Liver (tissue), 9 donors: ENCODE measurements around the gene INTS2. TPM values are rescaled to one million over a fixed set of nuclear protein-coding genes. Genes with fewer than 3 reads are reported as not detected.

Experiments used
- DNase-seq: peaks from one replicate; pipeline ENCODE4 v3.0.0-alpha.2; 2017; ENCODE audit warnings: low spot score
- H3K27ac ChIP-seq, 2 donors: one replicate each; pipeline ENCODE4 v1.7.0; 2013; ENCODE audit warnings: inconsistent platforms in 2 of 2, low read length in 2 of 2, control low read depth in 1 of 2, low read depth in 1 of 2, mild to moderate bottlenecking in 1 of 2
- H3K27me3 ChIP-seq, 4 donors: one replicate each; pipeline versions ENCODE4 v1.6.1 to v1.7.0; 2013; ENCODE audit warnings: low read length in 3 of 4, inconsistent platforms in 1 of 4, mild to moderate bottlenecking in 1 of 4, moderate library complexity in 1 of 4; ENCODE audit not compliant: control insufficient read depth in 4 of 4, insufficient read depth in 4 of 4
- H3K36me3 ChIP-seq, 4 donors: one replicate each; pipeline versions ENCODE4 v1.6.1 to v1.7.0; 2013; ENCODE audit warnings: low read length in 3 of 4, mild to moderate bottlenecking in 3 of 4, low read depth in 1 of 4, moderate library complexity in 1 of 4; ENCODE audit not compliant: control insufficient read depth in 4 of 4, insufficient read depth in 3 of 4
- H3K4me1 ChIP-seq, 4 donors: one replicate each; pipeline versions ENCODE4 v1.6.1 to v1.7.0; 2013; ENCODE audit warnings: low read length in 3 of 4, mild to moderate bottlenecking in 3 of 4, moderate library complexity in 1 of 4; ENCODE audit not compliant: control insufficient read depth in 4 of 4, insufficient read depth in 4 of 4
- H3K4me3 ChIP-seq, 3 donors: one replicate each; pipeline versions ENCODE4 v1.6.1 to v1.7.0; 2013; ENCODE audit warnings: low read length in 3 of 3, control low read depth in 1 of 3, low read depth in 1 of 3, mild to moderate bottlenecking in 1 of 3
- H3K9ac ChIP-seq, 2 donors: one replicate each; pipeline ENCODE4 v1.7.0; 2013; ENCODE audit warnings: low read length in 2 of 2, mild to moderate bottlenecking in 2 of 2, moderate library complexity in 2 of 2, control low read depth in 1 of 2, low read depth in 1 of 2
- H3K9me3 ChIP-seq, 4 donors: one replicate each; pipeline versions ENCODE4 v1.6.1 to v1.7.0; 2013; ENCODE audit warnings: low read length in 3 of 4; ENCODE audit not compliant: control insufficient read depth in 4 of 4
- EGR1 ChIP-seq, 2 donors: IDR thresholded peaks; 2 replicates each; pipeline ENCODE4 v1.6.1; 2016 to 2018; ENCODE audit warnings: antibody characterized with exemption in 2 of 2, low read depth in 2 of 2
- FOXA2 ChIP-seq: IDR thresholded peaks from 2 replicates; pipeline ENCODE4 v1.6.1; 2016; ENCODE audit warnings: antibody characterized with exemption
- HNF4G ChIP-seq: IDR thresholded peaks from 2 replicates; pipeline ENCODE4 v1.6.1; 2016; ENCODE audit warnings: antibody characterized with exemption
- JUND ChIP-seq, 2 donors: IDR thresholded peaks; 2 replicates each; pipeline ENCODE4 v1.6.1; 2016; ENCODE audit warnings: antibody characterized with exemption in 2 of 2
- NR2F2 ChIP-seq: IDR thresholded peaks from 2 replicates; pipeline ENCODE4 v1.6.1; 2016; ENCODE audit warnings: antibody characterized with exemption
- RAD21 ChIP-seq, 2 donors: IDR thresholded peaks; 2 replicates each; pipeline ENCODE4 v1.6.1; 2016; ENCODE audit warnings: antibody characterized with exemption in 2 of 2, mild to moderate bottlenecking in 2 of 2
- SP1 ChIP-seq: IDR thresholded peaks from 2 replicates; pipeline ENCODE4 v1.6.1; 2018; ENCODE audit warnings: antibody characterized with exemption, mild to moderate bottlenecking
- YY1 ChIP-seq: IDR thresholded peaks from 2 replicates; pipeline ENCODE4 v1.6.1; 2016; ENCODE audit warnings: antibody characterized with exemption, mild to moderate bottlenecking
- WGBS: extraction: QIAGEN DNeasy Blood & Tissue Kit; methylation state at CpG from one replicate; pipeline ENCODE4 v1.1.7; 2013; 5-methylcytosine and 5-hydroxymethylcytosine counted together
- polyA plus RNA-seq, 2 donors: library from polyadenylated mRNA; stranded (reverse) in 1 of 2; unstranded in 1 of 2; fragments of 200-250 nt in 1 of 2; fragments of >200 nt in 1 of 2; fragmentation: Nextera tagmentation in 1 of 2; extraction: Ambion mirVana in 1 of 2; gene quantifications; one replicate each; pipeline versions ENCODE4 v1.2.1 to v1.2.3, GENCODE V29; 2013 to 2015
- total RNA-seq, 2 donors: library from RNA; depleted of rRNA; stranded (reverse); fragments of >200 nt; gene quantifications; one replicate each; pipeline ENCODE4 v1.2.3, GENCODE V29; 2014
- TF ChIP-seq, protein P1 (sequence below): IDR thresholded peaks from 2 replicates; pipeline ENCODE4 v1.6.1; 2016; ENCODE audit warnings: antibody characterized with exemption
- TF ChIP-seq, protein P2 (sequence below): IDR thresholded peaks from 2 replicates; pipeline ENCODE4 v1.6.1; 2016; ENCODE audit warnings: antibody characterized with exemption, mild to moderate bottlenecking
- TF ChIP-seq, protein P3 (sequence below): IDR thresholded peaks from 2 replicates; pipeline ENCODE4 v1.6.1; 2016; ENCODE audit warnings: antibody characterized with exemption
- TF ChIP-seq, protein P4 (sequence below): fragments of 150-350 bp; IDR thresholded peaks from 2 replicates; pipeline ENCODE4 v1.5.1; 2017; ENCODE audit warnings: improper control_type of control experiment, low read depth, low read length; ENCODE audit not compliant: missing input control
- TF ChIP-seq, protein P5 (sequence below): IDR thresholded peaks from 2 replicates; pipeline ENCODE4 v1.6.1; 2016; ENCODE audit warnings: antibody characterized with exemption
- donor health status: healthy.
- donor health status: healthy.
- donor health status: healthy.
- donor health status: healthy.
- donor health status: healthy.

Gene INTS2
- total and polyA plus RNA-seq, 4 donors: 1.1 to 9.9 (median 5.7) TPM

DNA sequence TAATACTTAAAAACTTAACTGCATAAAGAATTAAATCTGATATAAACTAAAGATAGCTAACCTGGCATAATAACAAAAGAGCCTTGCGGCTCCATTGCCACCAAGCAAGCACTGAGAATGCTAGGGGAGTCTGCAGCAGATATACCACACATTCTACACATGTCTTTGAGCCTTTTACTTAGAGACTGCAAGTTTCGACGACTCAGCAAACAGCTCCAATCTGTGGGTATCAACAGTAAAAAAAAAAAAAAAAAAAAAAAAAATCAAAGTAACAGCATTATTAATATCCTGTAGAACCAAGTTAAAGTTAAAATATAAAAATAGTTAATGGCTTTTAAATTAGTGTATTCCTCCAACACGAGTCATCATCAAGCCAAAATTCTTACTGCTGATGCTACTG is 27.8 kb upstream of the INTS2 start:
- DNase-seq: no peak
- TF ChIP-seq, protein P1, sequence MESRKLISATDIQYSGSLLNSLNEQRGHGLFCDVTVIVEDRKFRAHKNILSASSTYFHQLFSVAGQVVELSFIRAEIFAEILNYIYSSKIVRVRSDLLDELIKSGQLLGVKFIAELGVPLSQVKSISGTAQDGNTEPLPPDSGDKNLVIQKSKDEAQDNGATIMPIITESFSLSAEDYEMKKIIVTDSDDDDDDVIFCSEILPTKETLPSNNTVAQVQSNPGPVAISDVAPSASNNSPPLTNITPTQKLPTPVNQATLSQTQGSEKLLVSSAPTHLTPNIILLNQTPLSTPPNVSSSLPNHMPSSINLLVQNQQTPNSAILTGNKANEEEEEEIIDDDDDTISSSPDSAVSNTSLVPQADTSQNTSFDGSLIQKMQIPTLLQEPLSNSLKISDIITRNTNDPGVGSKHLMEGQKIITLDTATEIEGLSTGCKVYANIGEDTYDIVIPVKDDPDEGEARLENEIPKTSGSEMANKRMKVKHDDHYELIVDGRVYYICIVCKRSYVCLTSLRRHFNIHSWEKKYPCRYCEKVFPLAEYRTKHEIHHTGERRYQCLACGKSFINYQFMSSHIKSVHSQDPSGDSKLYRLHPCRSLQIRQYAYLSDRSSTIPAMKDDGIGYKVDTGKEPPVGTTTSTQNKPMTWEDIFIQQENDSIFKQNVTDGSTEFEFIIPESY: no peak
- TF ChIP-seq, protein P2, sequence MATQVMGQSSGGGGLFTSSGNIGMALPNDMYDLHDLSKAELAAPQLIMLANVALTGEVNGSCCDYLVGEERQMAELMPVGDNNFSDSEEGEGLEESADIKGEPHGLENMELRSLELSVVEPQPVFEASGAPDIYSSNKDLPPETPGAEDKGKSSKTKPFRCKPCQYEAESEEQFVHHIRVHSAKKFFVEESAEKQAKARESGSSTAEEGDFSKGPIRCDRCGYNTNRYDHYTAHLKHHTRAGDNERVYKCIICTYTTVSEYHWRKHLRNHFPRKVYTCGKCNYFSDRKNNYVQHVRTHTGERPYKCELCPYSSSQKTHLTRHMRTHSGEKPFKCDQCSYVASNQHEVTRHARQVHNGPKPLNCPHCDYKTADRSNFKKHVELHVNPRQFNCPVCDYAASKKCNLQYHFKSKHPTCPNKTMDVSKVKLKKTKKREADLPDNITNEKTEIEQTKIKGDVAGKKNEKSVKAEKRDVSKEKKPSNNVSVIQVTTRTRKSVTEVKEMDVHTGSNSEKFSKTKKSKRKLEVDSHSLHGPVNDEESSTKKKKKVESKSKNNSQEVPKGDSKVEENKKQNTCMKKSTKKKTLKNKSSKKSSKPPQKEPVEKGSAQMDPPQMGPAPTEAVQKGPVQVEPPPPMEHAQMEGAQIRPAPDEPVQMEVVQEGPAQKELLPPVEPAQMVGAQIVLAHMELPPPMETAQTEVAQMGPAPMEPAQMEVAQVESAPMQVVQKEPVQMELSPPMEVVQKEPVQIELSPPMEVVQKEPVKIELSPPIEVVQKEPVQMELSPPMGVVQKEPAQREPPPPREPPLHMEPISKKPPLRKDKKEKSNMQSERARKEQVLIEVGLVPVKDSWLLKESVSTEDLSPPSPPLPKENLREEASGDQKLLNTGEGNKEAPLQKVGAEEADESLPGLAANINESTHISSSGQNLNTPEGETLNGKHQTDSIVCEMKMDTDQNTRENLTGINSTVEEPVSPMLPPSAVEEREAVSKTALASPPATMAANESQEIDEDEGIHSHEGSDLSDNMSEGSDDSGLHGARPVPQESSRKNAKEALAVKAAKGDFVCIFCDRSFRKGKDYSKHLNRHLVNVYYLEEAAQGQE: no peak
- TF ChIP-seq HNF4G (no peak), YY1 (no peak), JUND (IDR thresholded peaks at IDR 0.05) (no peak), SP1 (no peak)
- TF ChIP-seq, protein P3, sequence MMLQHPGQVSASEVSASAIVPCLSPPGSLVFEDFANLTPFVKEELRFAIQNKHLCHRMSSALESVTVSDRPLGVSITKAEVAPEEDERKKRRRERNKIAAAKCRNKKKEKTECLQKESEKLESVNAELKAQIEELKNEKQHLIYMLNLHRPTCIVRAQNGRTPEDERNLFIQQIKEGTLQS: no peak
- Histone ChIP-seq H3K4me1 (no peaks in the 10 kb centered on the region), H3K27me3 (no peaks in the 10 kb centered on the region), H3K4me3 (no peak overlapping the region), H3K9me3 (no peaks in the 10 kb centered on the region), H3K36me3 (peaks cover 20 to 71% (median 55%) of the 10 kb centered on the region in 4 donors), H3K27ac (no peak overlapping the region), H3K9ac (no peak overlapping the region)
- WGBS: 89% methylated on average over 4 of the region's 4 CpGs

DNA sequence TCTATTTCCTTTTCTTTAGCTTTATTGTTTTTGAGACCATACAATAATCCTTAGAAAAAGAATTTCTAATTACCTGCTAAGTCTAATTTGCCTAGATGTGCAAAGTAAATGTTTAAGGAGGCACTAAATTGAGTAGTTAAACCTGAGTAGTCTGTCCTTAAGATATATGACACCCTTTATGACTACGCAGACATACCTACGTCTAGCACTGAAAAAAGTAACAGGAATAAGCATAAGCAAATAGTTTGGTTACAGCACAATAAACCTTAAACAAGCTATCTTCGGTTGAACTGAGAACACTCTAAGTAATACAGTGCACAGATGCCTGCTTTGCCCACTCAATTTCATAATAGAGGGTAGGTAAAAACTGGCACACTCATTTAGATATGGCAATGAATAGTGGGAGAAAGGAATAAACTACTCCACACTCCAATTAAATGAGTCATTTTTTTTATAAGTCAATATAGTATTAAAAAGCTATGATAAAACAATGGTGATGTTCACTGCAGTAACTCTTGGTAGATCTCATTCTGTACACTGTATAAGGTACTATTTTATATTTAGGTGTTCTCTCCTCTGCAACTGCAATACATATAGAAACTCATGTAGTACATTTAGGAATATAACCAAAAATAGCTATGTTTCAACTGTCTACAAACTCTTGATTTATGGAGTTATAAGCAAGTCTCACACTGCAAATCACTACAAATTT is 19.7 kb upstream of the INTS2 start:
- WGBS: 71% methylated on average over 3 of the region's 3 CpGs
- TF ChIP-seq NR2F2: no peak
- no peak for TF ChIP-seq JUND (IDR thresholded peaks at IDR 0.05)
- TF ChIP-seq, protein P1: no peak
- TF ChIP-seq FOXA2: no peak
- TF ChIP-seq HNF4G: no peak
- TF ChIP-seq YY1: no peak
- TF ChIP-seq, protein P4, sequence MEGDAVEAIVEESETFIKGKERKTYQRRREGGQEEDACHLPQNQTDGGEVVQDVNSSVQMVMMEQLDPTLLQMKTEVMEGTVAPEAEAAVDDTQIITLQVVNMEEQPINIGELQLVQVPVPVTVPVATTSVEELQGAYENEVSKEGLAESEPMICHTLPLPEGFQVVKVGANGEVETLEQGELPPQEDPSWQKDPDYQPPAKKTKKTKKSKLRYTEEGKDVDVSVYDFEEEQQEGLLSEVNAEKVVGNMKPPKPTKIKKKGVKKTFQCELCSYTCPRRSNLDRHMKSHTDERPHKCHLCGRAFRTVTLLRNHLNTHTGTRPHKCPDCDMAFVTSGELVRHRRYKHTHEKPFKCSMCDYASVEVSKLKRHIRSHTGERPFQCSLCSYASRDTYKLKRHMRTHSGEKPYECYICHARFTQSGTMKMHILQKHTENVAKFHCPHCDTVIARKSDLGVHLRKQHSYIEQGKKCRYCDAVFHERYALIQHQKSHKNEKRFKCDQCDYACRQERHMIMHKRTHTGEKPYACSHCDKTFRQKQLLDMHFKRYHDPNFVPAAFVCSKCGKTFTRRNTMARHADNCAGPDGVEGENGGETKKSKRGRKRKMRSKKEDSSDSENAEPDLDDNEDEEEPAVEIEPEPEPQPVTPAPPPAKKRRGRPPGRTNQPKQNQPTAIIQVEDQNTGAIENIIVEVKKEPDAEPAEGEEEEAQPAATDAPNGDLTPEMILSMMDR: no peak
- TF ChIP-seq EGR1 (IDR thresholded peaks at IDR 0.05; ENCODE audit: low read depth in 2 of 2): no peak
- TF ChIP-seq RAD21 (IDR thresholded peaks at IDR 0.05): no peak
- TF ChIP-seq, protein P5, sequence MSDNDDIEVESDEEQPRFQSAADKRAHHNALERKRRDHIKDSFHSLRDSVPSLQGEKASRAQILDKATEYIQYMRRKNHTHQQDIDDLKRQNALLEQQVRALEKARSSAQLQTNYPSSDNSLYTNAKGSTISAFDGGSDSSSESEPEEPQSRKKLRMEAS: no peak
- no peak overlapping the region for H3K27ac ChIP-seq

More for the DNA sequence above, 19.7 kb upstream of the INTS2 start:
- no peak overlapping the region for H3K4me3 ChIP-seq
- no peak overlapping the region for H3K9ac ChIP-seq
- DNase-seq: no peak
- H3K4me1 ChIP-seq: peaks cover 0 to 26% (median 20%) of the 10 kb centered on the region in 4 donors
- H3K27me3 ChIP-seq: no peaks in the 10 kb centered on the region
- H3K9me3 ChIP-seq: no peaks in the 10 kb centered on the region
- peaks cover 8 to 59% (median 43%) of the 10 kb centered on the region in 4 donors for H3K36me3 ChIP-seq
